Suprapubic skin (tissue), 4 donors: ENCODE data around the gene SAPCD1.

Experiments
- CTCF ChIP-seq, 2 donors: fragments of 200-600 bp in 1 of 2; fragments of 450-650 bp in 1 of 2; sonication (generic) in 1 of 2; IDR thresholded peaks; one replicate each; pipeline ENCODE4 v1.5.1; 2016 to 2019; ENCODE audit warnings: antibody characterized with exemption in 2 of 2, mild to moderate bottlenecking in 1 of 2, moderate library complexity in 1 of 2
- EP300 ChIP-seq: sonication (generic); formaldehyde crosslinking; IDR thresholded peaks from one replicate; pipeline ENCODE4 v1.6.1; 2017; ENCODE audit warnings: antibody characterized with exemption
- POLR2A ChIP-seq, 2 donors: fragments of 450-650 bp; IDR thresholded peaks; one replicate each; pipeline ENCODE4 v1.6.1; 2017; ENCODE audit warnings: antibody characterized with exemption in 2 of 2, mild to moderate bottlenecking in 2 of 2, moderate library complexity in 2 of 2
- POLR2AphosphoS5 ChIP-seq, 3 donors: sonication (generic); formaldehyde crosslinking; IDR thresholded peaks; one replicate each; pipeline ENCODE4 v1.6.1; 2017; ENCODE audit warnings: antibody characterized with exemption in 3 of 3

GRCh38 chr6:31713465-31713864 lies 49.0 kb upstream of the SAPCD1 start:
- TF ChIP-seq CTCF (IDR thresholded peaks at IDR 0.05) (no peak), POLR2A (IDR thresholded peaks at IDR 0.05) (no peak), EP300 (no peak), POLR2AphosphoS5 (IDR thresholded peaks at IDR 0.05) (no peak)
